GM13977 (cell line): ENCODE data around the gene TMEM94.
"Not testable (repeated sequence)": the region's sequence is repeated elsewhere in the genome, so short reads cannot be mapped to it uniquely, and the experiment has no call there.

Experiments
- DNase-seq: peaks from one replicate; pipeline ENCODE4 v3.0.0; 2012; ENCODE audit warnings: low spot score
- CTCF ChIP-seq: IDR thresholded peaks from 2 replicates; pipeline ENCODE4 v1.5.1; 2012; ENCODE audit warnings: mild to moderate bottlenecking, control low read depth; ENCODE audit not compliant: insufficient read depth; ENCODE audit errors: extremely low read depth, missing control alignments
- in situ Hi-C: fragments of 300-500 bp; cut with MboI; formaldehyde crosslinking; loops from one replicate; pipeline ENCODE4 v1.12.0; 2022; ENCODE audit warnings: low sequenced_read_pairs, low pct_unique_long_range_greater_than_20kb, mixed read lengths, inconsistent platforms; ENCODE audit not compliant: unreplicated experiment

Gene TMEM94

GRCh38 chr17:75476271-75476671 is 19.8 kb downstream of the TMEM94 start:
- DNase-seq, result no peak
- no peak for TF ChIP-seq CTCF
- in situ Hi-C loops, result no loop called here

GRCh38 chr17:75476752-75477489 is 20.5 kb downstream of the TMEM94 start:
- TF ChIP-seq CTCF, result no peak
- in situ Hi-C loops, result no loop called here
- no peak for DNase-seq

- in situ Hi-C loops, DNase-seq: not testable (repeated sequence)
These were observed 21.0 kb downstream of the TMEM94 start for GRCh38 chr17:75477490-75477862.

GRCh38 chr17:75478508-75478907 is 22.1 kb downstream of the TMEM94 start:
- TF ChIP-seq CTCF, result no peak
- DNase-seq, result no peak
- in situ Hi-C loops, result no loop called here

GRCh38 chr17:75480281-75480680 is 23.8 kb downstream of the TMEM94 start:
- in situ Hi-C loops, result no loop called here
- no peak for DNase-seq
- TF ChIP-seq CTCF, result no peak

GRCh38 chr17:75481194-75482068 is 25.0 kb downstream of the TMEM94 start:
- no peak for TF ChIP-seq CTCF
- in situ Hi-C loops, result no loop called here
- DNase-seq, result no peak

GRCh38 chr17:75482098-75482942 is 25.9 kb downstream of the TMEM94 start:
- TF ChIP-seq CTCF, result no peak
- in situ Hi-C loops, result no loop called here
- no peak for DNase-seq
